Femur (tissue), 1 donor: ENCODE results near the gene TCF3.

ENCODE experiments used
- DNase-seq: peaks from one replicate; pipeline ENCODE4 v3.0.0-alpha.2; 2017

The TCF3 gene

DNA sequence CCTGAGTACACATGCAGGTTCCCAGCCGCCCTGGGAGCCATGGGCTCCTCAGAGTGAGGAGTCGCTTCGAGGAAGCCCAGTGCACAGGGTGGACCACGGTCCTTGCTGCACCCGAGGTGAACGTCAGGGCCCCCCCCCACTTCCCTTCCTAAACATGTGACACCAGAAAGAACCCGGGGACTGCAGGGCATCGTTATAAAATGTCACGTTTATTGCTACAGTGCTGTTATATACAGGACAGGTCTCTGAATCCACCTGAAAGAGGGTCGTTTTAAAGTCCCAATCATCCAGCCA lies 43.4 kb downstream of the TCF3 start:
- no peak for DNase-seq

DNA sequence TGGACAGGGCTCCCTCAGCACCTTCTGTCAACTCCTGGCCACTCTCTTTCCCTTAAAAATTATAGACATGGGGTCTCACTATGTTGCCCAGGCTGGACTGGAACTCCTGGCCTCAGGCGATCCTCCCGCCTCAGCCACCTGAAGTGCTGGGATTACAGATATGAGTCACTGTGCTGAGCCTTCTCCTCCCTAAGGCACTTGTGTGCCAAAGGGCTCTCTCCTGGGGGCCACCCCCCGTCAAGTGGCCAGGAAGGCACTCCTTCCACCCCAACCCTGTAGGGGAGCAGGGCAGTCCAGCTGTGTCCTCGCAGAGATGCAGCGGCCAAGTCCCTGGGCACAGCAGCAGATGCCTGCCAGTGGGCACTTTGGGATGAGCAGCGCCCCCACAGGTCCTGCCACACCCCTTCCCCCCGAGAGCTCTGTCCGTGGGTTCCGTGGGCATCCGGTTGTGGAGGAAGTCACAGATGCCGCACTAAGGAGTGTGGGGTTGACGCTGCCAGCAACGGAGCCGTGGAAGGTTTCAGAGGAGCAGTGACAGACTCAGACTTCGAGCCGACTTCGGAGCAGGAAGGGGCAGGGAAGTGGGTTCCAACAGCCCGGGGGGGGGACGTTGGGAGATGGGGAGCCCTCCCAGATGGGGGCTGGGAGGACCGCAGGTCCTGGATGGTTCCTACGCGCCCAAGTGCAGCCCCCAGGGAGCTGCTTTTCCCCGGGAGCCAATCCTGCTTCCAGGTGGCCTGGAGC lies 43.9 kb downstream of the TCF3 start:
- no peak for DNase-seq

DNA sequence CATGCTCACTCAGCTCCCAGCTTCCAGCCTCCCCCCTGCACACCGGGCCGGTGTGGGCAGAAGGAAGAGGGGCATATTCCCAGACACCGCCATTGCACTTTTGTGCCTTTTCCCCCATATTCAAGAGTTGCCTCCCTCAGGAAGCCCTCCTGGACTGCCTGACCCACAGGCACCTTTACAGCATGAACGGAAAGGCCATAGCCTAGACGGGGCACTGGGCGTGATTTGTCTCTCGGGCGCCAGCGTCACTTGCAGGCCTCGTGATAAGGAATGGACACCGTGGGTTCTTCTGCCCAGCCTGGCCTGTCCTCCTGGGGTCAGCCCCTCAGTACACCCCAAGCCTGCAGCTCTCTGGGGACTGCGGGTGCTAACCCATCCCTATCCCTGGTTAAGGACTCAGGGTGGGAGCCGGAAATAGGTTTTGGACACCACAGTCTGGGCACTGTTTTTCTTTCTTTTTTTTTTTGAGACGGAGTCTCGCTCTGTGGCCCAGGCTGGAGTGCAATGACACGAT lies 46.2 kb downstream of the TCF3 start:
- DNase-seq: peak; percentile 51

DNA sequence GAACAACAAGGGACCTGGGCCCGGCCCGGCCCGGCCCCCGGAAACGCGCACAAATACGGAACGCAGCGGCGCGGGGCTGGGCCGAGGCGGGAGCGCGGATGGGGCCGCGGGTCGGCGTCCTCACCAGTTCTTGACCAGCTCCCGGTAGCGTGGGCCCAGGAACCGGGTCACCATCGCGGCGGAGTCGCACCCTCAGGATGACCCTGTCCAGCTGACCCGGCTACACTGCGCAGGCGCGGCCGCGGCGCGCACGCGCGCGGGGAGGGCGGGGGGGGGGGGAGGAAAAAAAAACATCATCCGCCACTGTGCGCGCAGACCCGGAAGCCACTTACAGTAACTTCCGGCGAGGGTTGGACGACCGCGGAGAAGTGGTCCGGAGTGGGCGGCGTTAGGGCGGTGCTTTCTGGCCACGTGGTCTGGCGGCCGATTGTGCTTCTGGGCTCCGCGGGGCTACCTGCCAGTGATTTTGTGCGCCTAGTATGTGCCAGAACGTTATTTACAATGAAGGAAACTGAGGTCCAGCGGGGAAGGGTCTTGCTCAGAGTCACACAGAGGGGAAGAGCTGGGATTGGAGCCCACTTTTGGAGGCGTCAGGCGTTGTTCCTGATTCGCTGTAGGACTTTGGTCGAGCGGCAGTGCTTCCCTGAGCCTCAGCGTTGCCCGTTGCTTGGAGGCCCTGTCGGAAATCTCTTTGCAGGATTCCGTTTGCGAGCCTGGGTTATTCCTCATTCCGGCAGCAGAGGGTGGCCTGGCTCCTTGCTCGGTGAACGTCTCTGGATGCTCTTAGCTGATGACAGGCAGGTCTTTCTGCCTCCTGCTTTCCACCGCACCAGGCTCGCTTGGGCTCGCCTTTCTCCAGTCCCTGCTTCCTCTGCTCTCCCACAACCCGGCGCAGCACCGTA lies 46.9 kb downstream of the TCF3 start, which contains the start of gene UQCR11:
Gene UQCR11, minus strand, starts transcription at position 227 of the 902 bp plus-strand sequence. Its CDS starts 53 bp downstream, at position 174.
- DNase-seq: peak; percentile 97

DNA sequence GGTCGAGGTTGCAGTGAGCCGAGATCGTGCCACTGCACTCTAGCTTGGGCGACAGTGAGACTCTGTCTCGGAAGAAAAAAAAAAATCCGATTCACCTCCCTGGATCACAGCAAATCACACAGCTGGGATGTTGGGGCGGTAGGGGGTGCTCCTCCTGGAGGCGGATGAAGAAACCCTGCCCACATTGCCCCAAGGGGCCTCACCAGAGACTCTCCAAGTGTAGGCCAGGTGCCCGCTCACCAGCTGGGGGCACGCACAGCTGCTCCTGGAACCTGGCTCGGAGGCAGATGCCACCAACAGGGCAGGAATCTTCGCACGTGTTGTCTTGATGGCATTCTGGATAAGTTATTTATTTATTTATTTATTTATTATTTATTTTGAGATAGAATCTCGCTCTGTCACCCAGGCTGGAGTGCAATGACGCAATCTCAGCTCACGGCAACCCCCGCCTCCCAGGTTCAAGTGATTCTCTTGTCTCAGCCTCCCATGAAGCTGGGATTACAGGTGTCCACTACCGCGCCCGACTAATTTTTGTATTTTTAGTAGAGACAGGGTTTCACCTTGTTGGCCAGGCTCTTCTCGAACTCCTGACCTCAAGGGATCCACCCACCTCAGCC lies 50.2 kb downstream of the TCF3 start:
- no peak for DNase-seq

DNA sequence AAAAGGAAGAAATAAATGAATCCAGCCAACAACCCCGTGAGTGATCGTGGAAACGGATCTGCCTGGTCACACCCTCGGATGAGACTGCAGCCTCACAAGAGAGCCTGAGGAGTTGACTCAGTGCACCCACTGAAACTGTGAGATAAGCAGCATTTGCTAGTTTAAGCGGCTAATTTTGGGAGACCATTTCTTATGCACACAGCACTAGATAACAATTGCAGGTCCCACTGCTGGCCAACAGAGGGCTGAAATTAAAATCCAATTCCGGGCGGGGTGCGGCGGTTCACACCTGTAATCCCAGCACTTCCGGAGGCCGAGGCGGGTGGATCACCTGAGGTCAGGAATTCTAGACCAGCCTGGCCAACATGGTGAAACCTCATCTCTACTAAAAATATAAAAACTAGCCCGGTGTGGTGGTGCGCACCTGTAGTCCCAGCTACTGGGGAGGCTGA lies 50.8 kb downstream of the TCF3 start:
- DNase-seq: no peak

DNA sequence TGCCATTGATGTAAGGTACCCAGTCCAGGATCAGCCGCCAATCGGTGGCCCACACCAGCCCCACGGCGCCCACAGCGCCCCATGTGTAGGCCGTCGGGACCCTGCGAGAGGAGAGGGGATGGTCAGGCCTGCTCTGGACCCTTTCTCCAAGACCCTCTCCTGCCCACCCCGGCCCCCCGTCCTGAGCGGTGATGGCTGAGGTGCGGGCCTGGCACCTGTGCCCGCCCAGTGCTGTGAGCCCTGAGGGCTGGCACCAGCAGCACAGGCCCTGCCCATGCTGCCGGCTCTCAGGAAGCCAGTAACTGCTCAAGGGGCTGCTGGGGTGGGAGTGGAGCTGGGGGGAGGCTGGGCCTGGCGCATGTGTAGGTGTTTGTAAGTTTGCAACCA lies 53.0 kb downstream of the TCF3 start:
- DNase-seq: no peak

DNA sequence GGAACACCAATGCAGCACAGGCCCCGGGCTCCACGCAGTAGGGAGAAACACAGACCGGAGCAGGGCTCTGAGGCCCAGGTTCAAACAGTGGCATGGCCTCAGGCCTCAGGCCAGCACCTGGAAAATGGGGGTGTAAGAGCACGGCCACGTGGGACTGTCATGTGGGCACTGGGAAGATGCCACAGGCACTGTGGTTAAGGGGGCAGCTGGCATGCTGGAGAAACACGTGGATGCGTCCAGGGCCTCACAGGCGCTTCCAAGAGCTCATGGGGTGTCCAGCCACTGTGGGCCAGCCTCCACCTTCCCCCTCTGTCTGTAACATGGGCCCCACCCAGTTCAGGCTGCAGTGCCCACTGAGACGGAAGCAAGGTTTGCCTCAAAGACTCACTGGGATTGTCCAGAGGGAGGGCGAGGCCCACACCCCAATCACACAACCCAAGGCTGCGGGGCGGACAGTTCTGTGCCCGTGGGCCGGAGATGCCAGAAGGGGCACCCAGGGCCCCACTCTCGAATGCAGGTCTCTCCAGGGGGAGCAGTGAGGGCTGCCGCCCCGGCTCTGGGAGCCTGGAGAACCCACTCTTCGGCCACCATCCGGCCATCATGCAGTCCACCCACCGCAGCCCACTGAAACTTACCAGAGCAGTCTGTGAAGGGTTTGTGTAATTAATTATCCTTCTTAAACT lies 53.5 kb downstream of the TCF3 start:
- DNase-seq: no peak

DNA sequence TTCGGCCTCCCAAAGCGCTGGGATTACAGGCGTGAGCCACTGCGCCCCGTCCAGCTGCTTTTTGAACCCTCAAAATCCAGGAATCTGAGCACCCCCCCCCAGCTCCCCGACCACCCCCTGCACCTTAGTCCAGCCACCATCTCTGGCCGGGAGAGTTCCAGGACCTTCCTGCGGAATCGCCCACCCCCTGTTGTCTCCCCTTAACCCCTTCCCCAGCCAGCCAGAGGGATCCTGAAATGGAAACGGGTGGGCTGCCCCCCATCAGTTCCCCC lies 59.0 kb downstream of the TCF3 start:
- DNase-seq: no peak

DNA sequence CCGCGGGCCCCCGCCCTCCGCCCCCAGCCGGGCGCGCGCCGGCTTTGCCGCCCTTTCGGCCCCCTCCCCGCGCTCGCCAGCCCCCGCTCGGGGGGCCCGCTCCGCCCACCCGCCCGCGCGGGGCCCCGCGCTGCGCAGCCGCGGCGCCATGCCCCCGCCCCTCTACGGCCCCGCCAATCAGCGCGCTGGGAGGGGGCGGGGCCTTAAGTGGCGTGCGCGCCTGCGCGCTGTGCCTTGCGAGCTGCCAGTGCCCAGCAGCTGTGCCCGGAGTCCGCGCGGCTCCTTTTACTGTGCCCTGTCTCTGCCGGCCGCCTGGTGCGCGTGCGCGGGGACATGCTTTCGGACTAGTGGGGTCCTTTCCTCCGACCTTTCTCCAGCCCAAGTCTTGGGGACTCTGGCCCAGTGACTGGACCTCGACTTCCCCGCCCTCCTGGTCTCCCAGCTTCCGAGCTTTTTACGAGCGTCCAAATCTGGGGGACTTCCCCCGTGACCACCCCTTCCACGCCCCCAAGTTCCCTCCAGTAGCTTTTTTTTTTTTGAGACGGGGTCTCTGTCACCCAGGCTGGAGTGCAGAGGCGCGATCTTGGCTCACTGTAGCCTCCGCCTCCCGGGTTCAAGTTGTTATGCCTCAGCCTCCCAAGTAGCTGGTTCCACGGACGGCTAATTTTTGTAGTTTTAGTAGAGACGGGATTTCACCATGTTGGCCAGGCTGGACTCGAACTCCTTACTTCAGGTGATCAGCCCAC lies 59.5 kb downstream of the TCF3 start, which contains the start of gene MBD3:
Gene MBD3, minus strand, starts transcription at position 111 of the 746 bp plus-strand sequence. CDS start 234 bp downstream, outside the sequence.
- DNase-seq: peak; percentile 94

DNA sequence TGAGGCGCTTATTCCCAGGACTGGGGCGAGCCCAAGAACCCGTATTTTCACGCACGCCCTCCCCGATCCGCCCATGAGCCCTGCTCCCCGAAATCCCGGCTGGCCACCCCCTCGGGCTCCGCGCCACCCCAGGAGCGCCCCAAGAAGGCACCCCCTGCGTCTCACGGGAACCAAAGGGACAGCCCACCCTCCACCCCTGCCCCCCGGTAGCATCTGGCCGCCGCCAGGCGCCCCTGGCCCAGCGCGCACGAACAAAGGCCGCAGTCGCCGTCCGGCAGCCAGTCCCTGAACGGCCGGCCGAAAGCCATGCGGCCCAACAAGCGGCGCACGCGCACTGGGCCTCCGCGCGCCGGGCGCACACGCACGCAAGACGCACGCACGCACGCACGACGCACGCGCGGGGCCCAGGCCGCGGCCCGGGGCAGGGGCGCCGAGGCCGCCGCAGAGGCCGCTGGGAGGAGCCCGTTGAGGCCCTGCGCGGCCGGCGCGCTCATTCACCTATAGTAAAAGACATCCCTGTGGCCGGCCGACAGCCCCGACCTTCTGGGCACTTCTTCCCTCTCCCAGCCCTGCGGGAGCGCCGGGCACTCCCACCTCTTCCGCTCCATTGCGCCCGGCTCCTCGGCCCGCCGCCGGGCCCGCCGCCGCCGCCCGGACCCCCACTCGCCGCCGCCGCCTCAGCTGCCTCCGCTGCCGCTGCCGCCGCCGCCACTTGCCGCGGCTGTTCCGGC lies 60.2 kb downstream of the TCF3 start:
- DNase-seq: peak; percentile 91

DNA sequence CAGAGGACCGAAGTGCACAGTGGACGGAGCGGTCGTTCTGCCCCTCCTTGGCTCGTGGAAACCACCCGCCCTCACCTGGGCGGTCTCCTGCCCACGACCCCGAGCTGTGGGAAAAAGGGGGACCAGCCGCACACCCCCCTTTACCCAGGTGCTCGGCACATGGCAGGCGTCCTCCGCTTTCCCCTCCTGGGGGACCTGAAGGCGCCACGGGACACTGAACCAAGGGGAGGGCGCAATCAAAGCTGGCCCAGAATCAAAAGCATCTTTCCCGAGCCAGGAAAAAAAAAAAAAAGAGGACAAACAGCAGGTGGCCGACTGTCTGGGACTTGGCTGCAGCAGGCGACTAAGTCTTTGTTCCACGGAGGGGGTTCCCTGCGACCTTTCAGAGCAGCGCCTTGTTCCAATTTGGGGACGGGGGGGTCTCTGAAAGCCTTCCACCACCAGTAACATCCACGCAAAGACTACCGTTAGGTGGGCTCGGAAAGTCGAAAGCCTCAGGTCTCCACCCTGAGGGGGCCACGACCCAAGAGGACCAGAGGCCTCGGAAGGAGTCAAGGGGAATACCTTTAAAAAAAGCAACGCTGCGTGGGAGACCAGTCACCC lies 60.9 kb downstream of the TCF3 start:
- no peak for DNase-seq

DNA sequence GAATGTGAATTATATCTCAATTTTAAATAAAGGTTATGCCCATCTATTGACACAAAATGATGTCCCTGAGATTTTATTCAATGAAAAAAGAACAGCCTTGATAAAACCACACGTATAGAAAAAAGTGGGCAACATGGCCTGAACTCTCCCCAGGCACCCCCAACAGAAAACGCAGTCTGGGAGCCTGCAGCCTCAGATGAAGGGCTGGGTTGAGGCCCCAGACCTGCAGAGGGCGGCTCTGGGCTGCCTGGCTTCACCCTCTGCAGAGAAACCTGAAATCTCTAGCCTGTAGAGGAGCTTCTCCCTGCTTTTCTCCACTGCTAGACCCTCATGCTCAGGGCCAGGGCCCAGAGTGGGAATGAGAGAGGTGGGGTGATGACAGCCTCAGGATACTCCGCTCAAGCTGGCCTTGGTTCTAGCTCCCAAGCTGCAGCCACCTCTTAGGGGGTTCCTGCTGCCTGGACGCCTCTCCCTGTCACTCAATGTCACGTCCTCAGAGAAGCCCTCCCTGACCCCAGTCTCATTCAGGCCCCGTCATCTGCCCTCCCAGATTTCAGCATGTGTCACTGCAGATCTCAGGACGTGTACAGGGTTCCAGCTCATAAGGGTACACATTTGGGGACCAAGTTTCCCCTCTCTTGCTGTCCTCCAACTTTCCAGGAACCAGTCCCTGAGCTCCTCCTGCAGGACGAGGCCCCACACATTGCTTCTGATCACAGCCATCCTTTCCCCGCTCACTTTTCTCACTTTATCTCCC lies 61.6 kb downstream of the TCF3 start:
- DNase-seq: no peak

DNA sequence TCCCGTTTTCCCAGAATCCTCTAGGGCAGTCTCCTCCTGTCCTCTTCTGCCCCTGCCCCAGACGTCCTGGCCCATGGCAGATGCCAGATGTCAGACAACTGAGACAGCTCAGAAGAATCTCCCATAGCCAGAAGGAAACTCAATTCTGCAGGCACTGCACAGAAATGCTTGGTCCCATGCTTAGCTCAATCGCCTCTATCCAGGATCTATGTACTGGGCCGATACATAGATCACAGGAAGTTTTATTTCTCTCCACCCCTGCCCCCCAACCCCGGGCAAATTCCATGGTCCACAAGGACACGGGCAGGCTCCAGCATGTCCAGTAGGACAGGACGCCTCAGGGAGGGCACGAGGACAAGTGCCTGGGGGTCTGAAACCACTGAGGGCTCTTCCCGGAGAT lies 64.5 kb downstream of the TCF3 start:
- no peak for DNase-seq

DNA sequence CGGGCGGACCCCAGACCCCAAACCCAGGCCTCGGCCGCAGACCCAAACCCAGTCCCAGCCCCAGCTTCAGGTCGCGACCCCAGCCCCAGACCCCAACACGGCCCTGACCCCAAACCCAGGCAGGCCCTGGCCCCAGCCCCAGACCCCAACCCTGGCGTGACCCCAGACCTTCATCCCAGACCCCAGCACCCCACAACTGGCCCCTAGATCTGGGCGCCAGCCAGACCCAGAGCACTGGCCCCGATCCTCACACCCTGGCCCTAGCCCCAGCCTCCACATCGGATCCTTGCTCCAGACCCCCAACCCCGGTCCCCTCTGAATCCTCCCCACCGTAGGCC lies 67.2 kb downstream of the TCF3 start:
- no peak for DNase-seq

DNA sequence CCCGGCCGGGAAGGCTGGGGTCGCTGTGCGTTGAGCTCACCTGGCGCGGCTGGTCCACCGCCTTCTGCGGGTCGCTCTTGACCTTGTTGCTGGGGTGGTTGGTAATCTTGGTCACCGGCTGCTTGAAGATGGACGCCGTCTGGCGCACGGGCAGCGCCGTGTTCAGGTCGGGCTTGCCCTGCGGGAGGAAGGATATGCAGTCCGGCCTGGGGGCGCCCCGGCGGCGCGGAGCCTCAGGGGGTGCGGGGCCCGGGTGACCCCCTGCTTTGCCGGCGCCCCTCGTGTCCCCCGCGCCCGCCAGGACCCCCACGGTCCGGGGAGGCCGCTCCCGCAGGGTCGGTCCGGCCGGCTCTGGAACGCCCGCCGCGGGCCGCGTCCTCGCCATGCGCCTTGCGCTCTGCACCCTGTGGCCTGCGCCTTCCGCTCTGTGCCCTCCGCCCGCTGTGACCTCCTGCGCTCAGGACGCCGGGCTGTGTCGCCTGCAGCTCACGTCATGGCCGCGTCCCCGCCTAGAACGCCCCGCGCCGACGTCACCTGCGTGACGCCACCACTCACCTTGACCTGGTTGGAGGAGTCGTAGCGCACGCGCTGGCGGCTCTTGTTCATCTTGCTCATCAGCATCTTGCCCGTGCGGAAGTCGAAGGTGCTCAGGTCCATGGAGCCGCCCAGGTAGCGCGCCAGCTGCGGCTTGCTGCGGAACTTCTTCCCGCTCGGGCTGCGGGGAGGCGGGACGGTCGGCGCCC lies 67.7 kb downstream of the TCF3 start:
- no peak for DNase-seq

DNA sequence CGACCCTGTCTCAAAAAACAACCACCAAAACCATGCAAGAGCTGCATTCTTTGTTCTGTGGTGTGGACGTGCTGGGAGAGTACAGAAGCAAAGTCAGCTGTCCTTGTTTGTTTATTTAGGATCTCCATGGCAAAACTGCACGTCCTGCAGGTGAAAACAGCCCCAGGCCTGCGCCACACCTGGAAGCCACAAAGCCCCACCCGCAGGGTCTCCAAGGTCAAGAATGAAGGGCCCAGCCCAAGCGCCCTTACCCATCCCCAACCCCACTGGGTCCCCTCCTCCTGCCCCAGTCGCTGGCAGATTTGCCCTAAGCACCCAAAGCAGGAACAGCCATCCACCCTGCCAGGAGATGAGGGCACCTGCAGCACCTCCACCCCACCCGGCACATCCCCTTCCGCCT lies 70.2 kb downstream of the TCF3 start:
- DNase-seq: no peak

DNA sequence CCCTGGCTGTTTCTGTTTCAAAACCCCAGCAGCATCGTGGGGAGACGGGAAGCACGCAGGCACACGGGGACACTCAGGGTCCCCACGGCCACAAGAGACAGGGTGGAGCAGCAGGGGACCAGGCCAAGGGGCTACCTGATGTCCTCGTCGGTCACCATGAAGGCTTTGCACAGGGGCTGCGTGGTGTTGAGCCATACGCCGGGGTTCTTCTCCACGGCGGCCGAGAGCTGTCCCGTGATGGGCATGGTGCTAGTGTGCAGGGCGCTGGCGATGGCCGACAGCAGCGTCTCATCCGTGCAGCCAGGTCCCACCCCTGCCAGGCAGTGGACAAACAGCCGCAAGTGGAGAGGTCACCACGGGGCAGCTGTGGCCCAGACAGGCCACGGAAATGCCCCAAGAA lies 71.5 kb downstream of the TCF3 start:
- no peak for DNase-seq

DNA sequence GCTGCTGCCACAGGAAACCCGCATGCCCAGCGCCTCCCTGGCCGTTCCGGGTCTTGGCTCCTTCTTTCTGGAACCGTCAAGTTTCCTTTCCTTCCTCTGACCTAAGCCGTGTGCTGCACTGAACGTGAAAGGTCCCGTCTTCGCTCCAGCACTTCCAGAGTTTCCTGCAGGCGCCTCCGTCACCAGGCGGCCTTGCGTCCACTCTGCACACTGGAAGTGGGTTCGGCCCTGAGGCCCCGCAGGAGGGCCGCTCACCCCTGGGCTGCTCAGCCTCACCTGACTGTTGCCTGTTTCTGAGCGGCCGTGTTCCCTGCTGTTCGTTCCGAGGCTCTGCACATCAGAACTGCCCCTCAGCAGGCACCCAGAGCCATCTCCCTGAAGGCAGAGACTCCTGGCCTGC lies 72.0 kb downstream of the TCF3 start:
- no peak for DNase-seq

DNA sequence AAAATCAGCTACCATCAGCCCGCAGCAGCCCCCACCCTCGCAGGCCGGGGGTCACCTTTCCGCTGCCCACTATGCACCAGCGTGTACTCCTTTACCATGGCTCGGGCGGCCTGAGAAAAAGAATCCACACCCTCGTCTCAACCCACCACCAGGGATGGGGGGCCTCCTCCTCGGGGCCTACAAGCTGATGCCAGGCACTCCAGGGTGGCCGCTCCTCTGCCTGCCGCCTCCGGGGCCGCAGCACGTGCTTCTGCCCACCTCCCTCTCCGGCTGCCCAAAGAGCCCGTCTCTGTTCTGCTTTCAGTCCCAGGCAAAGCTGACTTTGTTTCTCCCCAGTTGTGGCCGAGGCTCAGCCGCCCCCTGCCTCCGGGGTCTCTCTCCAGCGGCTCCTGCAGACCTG lies 73.2 kb downstream of the TCF3 start:
- no peak for DNase-seq
